ENCODE measurements around the gene CTRB2.

Gene CTRB2

GRCh38 chr16:75235721-75236193 lies 28.8 kb upstream of the CTRB2 start:
- no peak for FAIRE-seq
- no peak for DNase-seq (ENCODE audit: insufficient read length, low spot score)
- no peak for TF ChIP-seq CTCF (IDR thresholded peaks at IDR 0.05; ENCODE audit: insufficient read depth, missing control alignments)

- DNase-seq (ENCODE audit: insufficient read length, low spot score), result no peak
- FAIRE-seq, result no peak
- TF ChIP-seq CTCF (IDR thresholded peaks at IDR 0.05; ENCODE audit: insufficient read depth, missing control alignments), result no peak
Observed at GRCh38 chr16:75234856-75235696, 28.1 kb upstream of the CTRB2 start.

DNA sequence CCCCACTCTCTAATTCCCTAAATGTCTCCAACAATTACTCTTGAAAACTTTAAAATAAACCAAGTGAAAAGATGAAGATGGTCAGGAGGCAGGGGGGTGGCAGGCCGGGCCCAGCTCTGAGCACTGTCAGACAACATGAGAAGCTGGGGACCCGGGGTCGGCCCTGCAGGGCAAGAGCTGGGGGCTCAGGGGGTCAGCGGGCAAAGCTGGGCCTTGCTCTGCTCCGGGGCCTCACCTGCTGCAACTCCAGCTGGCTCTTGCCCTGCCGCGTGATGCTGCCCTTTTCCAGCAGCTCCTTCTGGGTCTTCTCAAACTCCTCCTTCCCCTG lies 26.6 kb upstream of the CTRB2 start:
- no peak for DNase-seq (ENCODE audit: insufficient read length, low spot score)
- FAIRE-seq, result no peak
- no peak for TF ChIP-seq CTCF (IDR thresholded peaks at IDR 0.05; ENCODE audit: insufficient read depth, missing control alignments)

- no peak for TF ChIP-seq CTCF (IDR thresholded peaks at IDR 0.05; ENCODE audit: insufficient read depth, missing control alignments)
- DNase-seq (ENCODE audit: insufficient read length, low spot score) (no peak), FAIRE-seq (no peak)
Observed at GRCh38 chr16:75231570-75231969, 24.6 kb upstream of the CTRB2 start.

GRCh38 chr16:75230471-75231110 lies 23.6 kb upstream of the CTRB2 start:
- FAIRE-seq, result no peak
- TF ChIP-seq CTCF (IDR thresholded peaks at IDR 0.05; ENCODE audit: insufficient read depth, missing control alignments), result no peak
- DNase-seq (ENCODE audit: insufficient read length, low spot score), result no peak

DNA sequence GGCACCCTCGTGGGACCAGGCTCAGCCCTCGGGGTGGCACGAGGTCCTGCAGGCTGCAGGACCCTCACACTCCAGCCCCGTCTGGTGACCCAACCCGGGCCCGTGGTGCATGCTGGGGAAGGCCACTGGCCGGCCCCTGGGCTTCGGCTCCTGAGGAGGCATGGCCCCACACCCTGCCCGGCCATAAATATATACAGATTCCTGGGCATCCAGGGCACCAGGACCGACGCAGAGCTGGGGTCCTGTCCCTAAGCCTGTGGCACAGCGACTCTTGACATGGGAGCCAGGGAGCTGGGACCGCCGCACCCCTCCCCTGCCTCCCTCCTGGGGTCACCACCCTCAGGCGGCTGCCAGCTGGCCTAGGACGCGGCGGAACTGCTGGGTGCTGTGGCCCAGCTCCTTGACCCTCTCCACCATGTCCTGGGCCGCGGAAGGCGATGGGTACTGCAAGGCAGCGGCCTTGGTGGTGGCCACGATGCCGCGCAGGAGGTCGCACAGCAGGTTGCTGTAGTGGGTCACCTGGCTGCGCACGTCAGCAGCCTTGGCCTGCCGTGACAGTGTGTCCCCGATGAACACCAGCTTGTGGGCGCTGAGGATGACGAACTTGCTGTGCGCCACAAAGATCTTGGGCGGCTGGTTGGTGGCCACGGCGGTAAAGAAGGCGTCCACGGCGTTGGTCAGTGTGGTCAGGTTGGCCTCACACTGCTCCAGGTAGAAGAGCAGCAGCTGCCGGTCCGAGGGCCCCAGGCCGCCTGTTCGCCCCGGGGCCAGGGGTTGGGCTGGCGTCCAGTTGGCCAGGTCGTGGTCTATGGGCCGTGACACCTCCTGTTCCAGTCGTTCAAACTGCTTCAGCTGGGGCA lies 22.4 kb upstream of the CTRB2 start:
- no peak for TF ChIP-seq CTCF (IDR thresholded peaks at IDR 0.05; ENCODE audit: insufficient read depth, missing control alignments)
- FAIRE-seq, result no peak
- DNase-seq (ENCODE audit: insufficient read length, low spot score), result no peak

Measured in D721Med (cell line).